GM12878 (cell line): ENCODE data around the gene ATP7B. TPM values are rescaled to one million over a fixed set of nuclear protein-coding genes. Genes with fewer than 3 reads are reported as not detected.

Source experiments
- ATAC-seq: fragments of 200-7000 bp; cut with Tn5 transposase; 3 replicates; pipeline ENCODE4 v1.9.1; 2020; ENCODE audit warnings: mild to moderate bottlenecking, moderate library complexity
- BruUV-seq: library from RNA; stranded (reverse); fragments of 400-500 nt; replicated peaks from 2 replicates; lab custom pipeline; 2021; lab: Mats Ljungman, UMichigan
- CTCF ChIA-PET: fragments of 300-600 bp; sonication (Branson Sonifier 250); formaldehyde crosslinking; extraction: SDS; loops from one replicate; lab custom pipeline; 2021; ENCODE audit warnings: inconsistent platforms; lab: Yijun Ruan, JAX
- POLR2A ChIA-PET: fragments of 350-600 bp; formaldehyde crosslinking; extraction: SDS; loops from one replicate; lab custom pipeline; 2021; ENCODE audit warnings: inconsistent platforms; lab: Charles Lee
- RAD21 ChIA-PET: fragments of 300-600 bp; sonication (Branson Sonifier 250); formaldehyde crosslinking; loops from one replicate; lab custom pipeline; 2023; ENCODE audit warnings: antibody characterized with exemption; ENCODE audit not compliant: unreplicated experiment; lab: Charles Lee
- SMC1A ChIA-PET: fragments of 300-600 bp; sonication (Branson Sonifier 250); formaldehyde crosslinking; loops from one replicate; lab custom pipeline; 2023; ENCODE audit not compliant: unreplicated experiment, uncharacterized antibody; lab: Charles Lee
- DNase-seq: peaks from one replicate; pipeline ENCODE4 v3.0.0-alpha.2; 2011; ENCODE audit warnings: low read depth, low spot score
- FAIRE-seq: peaks from 3 replicates; lab custom pipeline; 2011; peaks lifted over from hg19 to GRCh38; lab: Jason Lieb, UNC
- H2AFZ ChIP-seq: 2 replicates; pipeline ENCODE4 v1.6.0; 2011; ENCODE audit warnings: low read depth, low read length, control low read depth; ENCODE audit not compliant: control insufficient read depth
- H3K27ac ChIP-seq: 2 replicates; pipeline ENCODE4 v1.5.1; 2011; ENCODE audit warnings: control low read depth; ENCODE audit not compliant: control insufficient read depth, insufficient read depth
- H3K27me3 ChIP-seq, 2 experiments: replicated peaks in 1 of 2; 2 replicates each; pipeline versions ENCODE4 v1.6.0 to v1.6.1; 2011; ENCODE audit warnings: low read length in 1 of 2; ENCODE audit not compliant: control insufficient read depth in 2 of 2, insufficient read depth in 2 of 2
- H3K36me3 ChIP-seq, 2 experiments: 2 replicates each; pipeline ENCODE4 v1.5.1; 2011; ENCODE audit warnings: low read length in 1 of 2; ENCODE audit not compliant: control insufficient read depth in 2 of 2, insufficient read depth in 2 of 2
- H3K4me1 ChIP-seq: 2 replicates; pipeline ENCODE4 v1.6.1; 2011; ENCODE audit warnings: mild to moderate bottlenecking, low read length, moderate library complexity, mixed read lengths; ENCODE audit not compliant: control insufficient read depth, insufficient read depth
- H3K4me2 ChIP-seq: 2 replicates; pipeline ENCODE4 v1.6.0; 2011; ENCODE audit warnings: control low read depth; ENCODE audit not compliant: control insufficient read depth, insufficient read depth
- H3K4me3 ChIP-seq: fragments of 200-600 bp; sonication (generic); 2 replicates; pipeline ENCODE4 v1.5.1; 2016
- H3K79me2 ChIP-seq: 2 replicates; pipeline ENCODE4 v1.6.0; 2011; ENCODE audit warnings: low read length; ENCODE audit not compliant: control insufficient read depth, insufficient read depth
- H3K9ac ChIP-seq: 2 replicates; pipeline ENCODE4 v1.8.0; 2011; ENCODE audit warnings: low read length, control low read depth, mixed read lengths; ENCODE audit not compliant: control insufficient read depth, insufficient read depth
- H3K9me3 ChIP-seq: replicated peaks from 3 replicates; pipeline ENCODE4 v1.5.1; 2011; ENCODE audit warnings: mild to moderate bottlenecking, low read length; ENCODE audit not compliant: control insufficient read depth, insufficient read depth
- H4K20me1 ChIP-seq: 2 replicates; pipeline ENCODE4 v1.6.0; 2011; ENCODE audit not compliant: control insufficient read depth, insufficient read depth
- CHD2 ChIP-seq: IDR thresholded peaks from 2 replicates; pipeline ENCODE4 v1.6.1; 2011; ENCODE audit warnings: low read depth, low read length, improper control_type of control experiment, borderline replicate concordance
- NR2C2 ChIP-seq: IDR thresholded peaks from 2 replicates; pipeline ENCODE4 v1.6.1; 2011; ENCODE audit warnings: borderline replicate concordance, low read depth; ENCODE audit not compliant: control insufficient read depth, insufficient read length
- SMAD1 ChIP-seq: fragments of 450-650 bp; IDR thresholded peaks from 2 replicates; pipeline ENCODE4 v1.6.1; 2018; ENCODE audit warnings: mild to moderate bottlenecking, low read depth; ENCODE audit not compliant: partially characterized antibody
- SMARCA5 ChIP-seq: fragments of 450-650 bp; IDR thresholded peaks from 2 replicates; pipeline ENCODE4 v1.6.1; 2017; ENCODE audit warnings: mild to moderate bottlenecking
- SP1 ChIP-seq: IDR thresholded peaks from one replicate; pipeline ENCODE4 v1.6.1; 2011; ENCODE audit warnings: low read depth, low read length
- ZNF687 ChIP-seq: fragments of 450-650 bp; IDR thresholded peaks from 2 replicates; pipeline ENCODE4 v1.6.1; 2017; ENCODE audit warnings: mild to moderate bottlenecking, moderate library complexity
- WGBS: methylation state at CpG from one replicate; pipeline ENCODE4 v1.1.6; 2016; ENCODE audit warnings: low lambda C conversion rate; ENCODE audit not compliant: insufficient replicate concordance, insufficient coverage; ENCODE audit errors: missing lambda C conversion rate; 5-methylcytosine and 5-hydroxymethylcytosine counted together
- in situ Hi-C: fragments of 300-500 bp; cut with MboI; formaldehyde crosslinking; loops from 9 replicates; pipeline ENCODE4 v1.14.3; 2018; ENCODE audit warnings: mixed read lengths
- intact Hi-C: fragments of 100-400 bp; cut with micrococcal nuclease; formaldehyde crosslinking; loops from one replicate; pipeline ENCODE4 v1.14.2; 2022; ENCODE audit not compliant: unreplicated experiment
- polyA plus RNA-seq, 11 experiments: library from polyadenylated mRNA; depleted of rRNA in 4 of 11; unstranded in 6 of 11; stranded (reverse) in 5 of 11; fragments of >200 nt; fragmentation: Nextera tagmentation in 4 of 11; fragmentation: Illumina TruSeq in 1 of 11; extraction: Ambion mirVana in 4 of 11; extraction: Trizol in 1 of 11; gene quantifications; 1 replicate in 1 of 11; 2 replicates in 10 of 11; pipeline versions ENCODE4 v1.2.1 to v1.2.3, GENCODE V29; 2011 to 2016; ENCODE audit warnings: inconsistent platforms in 2 of 11, missing spikeins in 2 of 11, low read depth in 1 of 11
- total RNA-seq, 4 experiments: library from RNA; depleted of rRNA in 3 of 4; stranded (reverse); fragments of >200 nt in 3 of 4; fragmentation: Illumina TruSeq in 1 of 4; extraction: Trizol in 1 of 4; gene quantifications; 2 replicates each; pipeline versions ENCODE4 v1.2.1 to v1.2.3, GENCODE V29; 2013 to 2021
- TF ChIP-seq, protein P1 (sequence below): fragments of 450-650 bp; IDR thresholded peaks from 2 replicates; pipeline ENCODE4 v1.6.1; 2017; ENCODE audit warnings: mild to moderate bottlenecking
- TF ChIP-seq, protein P2 (sequence below): fragments of 450-650 bp; IDR thresholded peaks from 2 replicates; pipeline ENCODE4 v1.6.1; 2016; ENCODE audit warnings: mild to moderate bottlenecking

The ATP7B gene
- total and polyA plus RNA-seq, 10 of the 15 experiments (the other 5 are each of a cell fraction or from before 2014, with no cell fraction given): under 0.01 to 1.1 (median 0.06) TPM; not detected in 2

GRCh38 chr13:51927129-51927528 is 84.1 kb downstream of the ATP7B start (continued):
- TF ChIP-seq ZNF687: no peak
- TF ChIP-seq CHD2: no peak
- no peak for TF ChIP-seq SP1
- TF ChIP-seq SMARCA5: no peak
- TF ChIP-seq NR2C2: no peak

DNA sequence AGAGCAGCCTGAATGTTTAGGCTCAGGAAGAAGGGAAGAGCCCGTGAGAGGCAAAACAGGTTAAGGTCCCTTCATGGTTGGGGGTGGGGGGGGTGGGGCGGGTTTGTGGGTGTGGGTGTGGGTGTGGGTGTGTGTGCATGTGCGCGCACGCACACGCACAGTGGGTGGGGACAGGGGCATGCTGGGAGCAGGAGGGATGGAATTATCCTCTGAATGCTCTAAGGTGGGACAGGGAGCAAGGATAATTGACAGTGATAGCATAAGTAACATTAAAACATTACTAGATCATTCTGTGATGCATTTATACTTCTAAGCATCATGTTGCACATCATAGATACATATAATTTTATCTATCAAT is 84.7 kb downstream of the ATP7B start:
- TF ChIP-seq, protein P1, sequence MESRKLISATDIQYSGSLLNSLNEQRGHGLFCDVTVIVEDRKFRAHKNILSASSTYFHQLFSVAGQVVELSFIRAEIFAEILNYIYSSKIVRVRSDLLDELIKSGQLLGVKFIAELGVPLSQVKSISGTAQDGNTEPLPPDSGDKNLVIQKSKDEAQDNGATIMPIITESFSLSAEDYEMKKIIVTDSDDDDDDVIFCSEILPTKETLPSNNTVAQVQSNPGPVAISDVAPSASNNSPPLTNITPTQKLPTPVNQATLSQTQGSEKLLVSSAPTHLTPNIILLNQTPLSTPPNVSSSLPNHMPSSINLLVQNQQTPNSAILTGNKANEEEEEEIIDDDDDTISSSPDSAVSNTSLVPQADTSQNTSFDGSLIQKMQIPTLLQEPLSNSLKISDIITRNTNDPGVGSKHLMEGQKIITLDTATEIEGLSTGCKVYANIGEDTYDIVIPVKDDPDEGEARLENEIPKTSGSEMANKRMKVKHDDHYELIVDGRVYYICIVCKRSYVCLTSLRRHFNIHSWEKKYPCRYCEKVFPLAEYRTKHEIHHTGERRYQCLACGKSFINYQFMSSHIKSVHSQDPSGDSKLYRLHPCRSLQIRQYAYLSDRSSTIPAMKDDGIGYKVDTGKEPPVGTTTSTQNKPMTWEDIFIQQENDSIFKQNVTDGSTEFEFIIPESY: no peak
- no peak for TF ChIP-seq SMAD1
- TF ChIP-seq, protein P2, sequence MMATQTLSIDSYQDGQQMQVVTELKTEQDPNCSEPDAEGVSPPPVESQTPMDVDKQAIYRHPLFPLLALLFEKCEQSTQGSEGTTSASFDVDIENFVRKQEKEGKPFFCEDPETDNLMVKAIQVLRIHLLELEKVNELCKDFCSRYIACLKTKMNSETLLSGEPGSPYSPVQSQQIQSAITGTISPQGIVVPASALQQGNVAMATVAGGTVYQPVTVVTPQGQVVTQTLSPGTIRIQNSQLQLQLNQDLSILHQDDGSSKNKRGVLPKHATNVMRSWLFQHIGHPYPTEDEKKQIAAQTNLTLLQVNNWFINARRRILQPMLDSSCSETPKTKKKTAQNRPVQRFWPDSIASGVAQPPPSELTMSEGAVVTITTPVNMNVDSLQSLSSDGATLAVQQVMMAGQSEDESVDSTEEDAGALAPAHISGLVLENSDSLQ: no peak
- 56% methylated on average over 6 of the region's 6 CpGs for WGBS
- FAIRE-seq: no peak
- no peak overlapping the region for H3K4me3 ChIP-seq
- H3K4me1 ChIP-seq: no peaks in the 10 kb centered on the region
- no peaks in the 10 kb centered on the region for H3K9me3 ChIP-seq
- no peak for ATAC-seq
- no TSS peak for BruUV-seq
- in situ Hi-C loops (no loop called here), intact Hi-C loops (no loop called here)
- H3K4me2 ChIP-seq: no peak overlapping the region
- no peak overlapping the region for H3K27ac ChIP-seq
- no peak for DNase-seq
- POLR2A ChIA-PET: no interaction called here
- H2AFZ ChIP-seq: no peak overlapping the region
- CTCF ChIA-PET: no interaction called here
- RAD21 ChIA-PET: no interaction called here
- peaks cover 7 to 8% of the 10 kb centered on the region in 2 experiments; a peak in 3 of 4 replicates for H3K27me3 ChIP-seq
- SMC1A ChIA-PET: interaction anchor here (0.9 to 1.8 kb wide), 3 partner anchors 13 to 201 kb away, joined by 3 to 4 read pairs (median 3); no protein-coding TSS in a partner anchor
- H4K20me1 ChIP-seq: no peaks in the 10 kb centered on the region; the same call in 1 of the 2 replicates
- no peaks in the 10 kb centered on the region for H3K79me2 ChIP-seq
- H3K36me3 ChIP-seq: no peaks in the 10 kb centered on the region
- no peak overlapping the region for H3K9ac ChIP-seq
